Measurements from ENCODE around the gene ZDHHC14. TPM values are rescaled to one million over a fixed set of nuclear protein-coding genes. Genes with fewer than 3 reads are reported as not detected.
"Not testable (repeated sequence)": the region's sequence is repeated elsewhere in the genome, so short reads cannot be mapped to it uniquely, and the experiment has no call there.

The ZDHHC14 gene
- total RNA-seq, 1 experiment from 2014 or later: 4.9 TPM

DNA sequence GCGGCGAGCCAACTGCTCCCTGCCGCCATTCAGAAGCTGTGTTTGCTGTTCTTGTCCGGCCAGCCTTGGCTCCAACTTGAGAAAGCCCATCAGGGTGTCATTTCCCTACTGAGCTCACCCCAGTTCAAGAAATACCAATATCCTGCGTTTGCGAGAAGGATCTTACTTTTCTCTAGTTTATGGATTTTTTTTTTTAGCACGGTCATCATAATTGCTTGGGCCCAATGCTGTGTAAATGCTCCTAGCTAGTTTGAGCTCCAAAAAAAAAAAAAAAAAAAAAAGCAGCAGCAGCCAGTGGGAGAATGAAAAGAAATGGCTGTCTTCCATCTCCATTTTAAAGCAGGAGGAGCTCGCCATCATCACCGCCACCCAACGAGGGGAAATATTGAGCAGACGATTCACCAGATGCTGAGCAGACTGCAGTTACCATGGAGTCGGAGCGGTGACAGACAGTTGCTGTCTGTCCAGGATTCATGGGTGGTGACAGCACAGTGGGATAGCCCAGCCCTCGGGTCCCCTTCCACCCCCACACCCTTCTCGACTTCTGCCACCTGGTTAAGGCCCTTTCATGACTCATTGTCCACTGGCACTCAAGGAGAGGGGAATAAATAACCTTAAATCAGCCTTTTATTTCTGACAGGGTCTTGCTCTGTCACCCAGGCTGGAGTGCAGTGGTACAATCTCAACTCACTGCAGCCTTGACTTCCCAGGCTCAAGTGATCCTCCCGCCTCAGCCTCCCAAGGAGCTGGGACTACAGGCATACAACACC, 309.6 kb downstream of the ZDHHC14 start:
- intact Hi-C loops (cut with micrococcal nuclease): no loop called here
- BruUV-seq (replicated peaks): no TSS peak

DNA sequence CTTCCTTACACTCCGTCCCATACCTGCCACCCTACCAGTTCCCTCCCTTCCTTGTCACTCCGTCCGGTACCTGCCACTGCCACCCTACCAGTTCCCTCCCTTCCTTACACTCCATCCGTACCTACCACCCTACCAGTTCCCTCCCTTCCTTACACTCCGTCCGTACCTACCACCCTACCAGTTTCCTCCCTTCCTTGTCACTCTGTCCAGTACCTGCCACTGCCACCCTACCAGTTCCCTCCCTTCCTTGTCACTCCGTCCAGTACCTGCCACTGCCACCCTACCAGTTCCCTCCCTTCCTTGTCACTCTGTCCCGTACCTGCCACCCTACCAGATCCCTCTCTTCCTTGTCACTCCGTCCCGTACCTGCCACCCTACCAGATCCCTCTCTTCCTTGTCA, 310.6 kb downstream of the ZDHHC14 start:
- DNase-seq; H3K27me3 ChIP-seq (ENCODE audit: low read length); CTCF ChIA-PET; H3K9ac ChIP-seq (ENCODE audit: low read length); H3K36me3 ChIP-seq (ENCODE audit: low read depth, low read length); H3K9me2 ChIP-seq (replicated peaks; ENCODE audit: low read length); H4K20me1 ChIP-seq (ENCODE audit: low read length); H2AFZ ChIP-seq (ENCODE audit: low read length); H3K4me2 ChIP-seq (ENCODE audit: low read length); H3K27ac ChIP-seq (ENCODE audit: low read length); BruUV-seq (replicated peaks); ATAC-seq; intact Hi-C loops (cut with micrococcal nuclease); POLR2A ChIA-PET (ENCODE audit: unreplicated experiment); H3K79me2 ChIP-seq (ENCODE audit: low read length); H3K9me3 ChIP-seq (ENCODE audit: low read length); H3F3A ChIP-seq (ENCODE audit: low read length, unreplicated experiment); H3K4me3 ChIP-seq (ENCODE audit: low read length): not testable (repeated sequence)
- H3K4me1 ChIP-seq (ENCODE audit: insufficient read depth, low read length): peaks cover 26% of the 10 kb centered on the region

More for the DNA sequence above, 309.6 kb downstream of the ZDHHC14 start:
- no peak for DNase-seq
- Histone ChIP-seq H3K27ac (ENCODE audit: low read length) (no peak overlapping the region), H3K79me2 (ENCODE audit: low read length) (no peaks in the 10 kb centered on the region), H3K4me3 (ENCODE audit: low read length) (no peak overlapping the region), H3K4me1 (ENCODE audit: insufficient read depth, low read length) (peaks cover 26% of the 10 kb centered on the region), H3K27me3 (ENCODE audit: low read length) (no peaks in the 10 kb centered on the region), H2AFZ (ENCODE audit: low read length) (no peak overlapping the region), H3F3A (ENCODE audit: low read length, unreplicated experiment) (no peaks in the 10 kb centered on the region), H3K9me3 (ENCODE audit: low read length) (no peaks in the 10 kb centered on the region), H3K9me2 (replicated peaks; ENCODE audit: low read length) (no peaks in the 10 kb centered on the region), H4K20me1 (ENCODE audit: low read length) (no peaks in the 10 kb centered on the region), H3K9ac (ENCODE audit: low read length) (no peak overlapping the region), H3K36me3 (ENCODE audit: low read depth, low read length) (no peaks in the 10 kb centered on the region), H3K4me2 (ENCODE audit: low read length) (no peak overlapping the region)
- TF ChIP-seq, protein P1, sequence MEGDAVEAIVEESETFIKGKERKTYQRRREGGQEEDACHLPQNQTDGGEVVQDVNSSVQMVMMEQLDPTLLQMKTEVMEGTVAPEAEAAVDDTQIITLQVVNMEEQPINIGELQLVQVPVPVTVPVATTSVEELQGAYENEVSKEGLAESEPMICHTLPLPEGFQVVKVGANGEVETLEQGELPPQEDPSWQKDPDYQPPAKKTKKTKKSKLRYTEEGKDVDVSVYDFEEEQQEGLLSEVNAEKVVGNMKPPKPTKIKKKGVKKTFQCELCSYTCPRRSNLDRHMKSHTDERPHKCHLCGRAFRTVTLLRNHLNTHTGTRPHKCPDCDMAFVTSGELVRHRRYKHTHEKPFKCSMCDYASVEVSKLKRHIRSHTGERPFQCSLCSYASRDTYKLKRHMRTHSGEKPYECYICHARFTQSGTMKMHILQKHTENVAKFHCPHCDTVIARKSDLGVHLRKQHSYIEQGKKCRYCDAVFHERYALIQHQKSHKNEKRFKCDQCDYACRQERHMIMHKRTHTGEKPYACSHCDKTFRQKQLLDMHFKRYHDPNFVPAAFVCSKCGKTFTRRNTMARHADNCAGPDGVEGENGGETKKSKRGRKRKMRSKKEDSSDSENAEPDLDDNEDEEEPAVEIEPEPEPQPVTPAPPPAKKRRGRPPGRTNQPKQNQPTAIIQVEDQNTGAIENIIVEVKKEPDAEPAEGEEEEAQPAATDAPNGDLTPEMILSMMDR (conservative IDR thresholded peaks at IDR 0.05; ENCODE audit: low read depth, low read length): no peak
- no peak for TF ChIP-seq EZH2 (IDR thresholded peaks at IDR 0.05; ENCODE audit: low read length, unreplicated experiment)
- no peak for TF ChIP-seq EZH2phosphoT487 (IDR thresholded peaks at IDR 0.05; ENCODE audit: borderline replicate concordance, low read length)
- no peak for ATAC-seq
- ChIA-PET POLR2A (ENCODE audit: unreplicated experiment) (no interaction called here), CTCF (no interaction called here)

DNA sequence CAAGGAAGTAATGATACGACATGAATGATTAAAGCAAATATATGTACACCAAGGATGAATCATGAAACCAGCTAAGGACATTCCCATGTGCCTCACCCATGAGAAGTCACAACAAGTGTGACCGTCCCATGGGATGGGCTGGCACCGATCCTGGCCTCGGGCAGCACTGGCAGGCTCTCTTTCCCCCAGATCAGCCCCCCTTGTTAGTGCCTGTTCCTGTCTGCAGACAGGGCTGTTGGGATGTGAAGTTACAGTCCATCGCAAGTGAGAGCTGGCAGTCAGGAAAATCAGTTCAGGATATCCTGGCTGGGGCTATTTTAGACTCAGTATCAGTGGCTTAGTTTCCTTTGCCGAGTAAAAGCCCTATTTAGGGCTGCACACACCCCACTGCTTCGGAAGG, 312.9 kb downstream of the ZDHHC14 start:
- H3K9ac ChIP-seq (ENCODE audit: low read length): no peak overlapping the region
- peak; percentile 87 for ATAC-seq
- no peaks in the 10 kb centered on the region for H3K36me3 ChIP-seq (ENCODE audit: low read depth, low read length)
- peak overlapping the region; percentile 44 for H3K27ac ChIP-seq (ENCODE audit: low read length)
- intact Hi-C loops (cut with micrococcal nuclease): no loop called here
- CTCF ChIA-PET: no interaction called here
- no peaks in the 10 kb centered on the region for H3K9me3 ChIP-seq (ENCODE audit: low read length)
- POLR2A ChIA-PET (ENCODE audit: unreplicated experiment): no interaction called here
- H3F3A ChIP-seq (ENCODE audit: low read length, unreplicated experiment): no peaks in the 10 kb centered on the region
- H3K9me2 ChIP-seq (replicated peaks; ENCODE audit: low read length): no peaks in the 10 kb centered on the region
- BruUV-seq (replicated peaks): no TSS peak
- DNase-seq: peak; percentile 76
- no peaks in the 10 kb centered on the region for H4K20me1 ChIP-seq (ENCODE audit: low read length)
- no peaks in the 10 kb centered on the region for H3K79me2 ChIP-seq (ENCODE audit: low read length)
- TF ChIP-seq EZH2phosphoT487 (IDR thresholded peaks at IDR 0.05; ENCODE audit: borderline replicate concordance, low read length): no peak
- TF ChIP-seq, protein P1 (conservative IDR thresholded peaks at IDR 0.05; ENCODE audit: low read depth, low read length): no peak
- no peak for TF ChIP-seq EZH2 (IDR thresholded peaks at IDR 0.05; ENCODE audit: low read length, unreplicated experiment)
- no peak overlapping the region for H3K4me3 ChIP-seq (ENCODE audit: low read length)
- H3K4me2 ChIP-seq (ENCODE audit: low read length): peak overlapping the region; percentile 71
- H3K27me3 ChIP-seq (ENCODE audit: low read length): no peaks in the 10 kb centered on the region
- H2AFZ ChIP-seq (ENCODE audit: low read length): peak overlapping the region; percentile 27; the same call in 1 of the 2 replicates
- peaks cover 22% of the 10 kb centered on the region for H3K4me1 ChIP-seq (ENCODE audit: insufficient read depth, low read length)

Data from PC-3 (cell line).